CD14-positive monocyte (primary cell): Measurements from ENCODE around the gene AGBL5. TPM values are rescaled to one million over a fixed set of nuclear protein-coding genes. Genes with fewer than 3 reads are reported as not detected.

Experiments used
- DNase-seq, 3 donors: peaks; one replicate each; pipeline ENCODE4 v3.0.0-alpha.2; 2011 to 2022
- H2AFZ ChIP-seq: 2 replicates; pipeline ENCODE4 v1.6.0; 2012; ENCODE audit warnings: mild to moderate bottlenecking, low read depth, low read length, inconsistent platforms; ENCODE audit not compliant: insufficient read depth, poor library complexity, severe bottlenecking
- H3K27ac ChIP-seq, 2 donors: 1 replicate in 1 of 2; 2 replicates in 1 of 2; pipeline ENCODE4 v1.5.1; 2012 to 2013; ENCODE audit warnings: low read length in 2 of 2, control low read depth in 1 of 2, inconsistent platforms in 1 of 2, low read depth in 1 of 2, mild to moderate bottlenecking in 1 of 2
- H3K27me3 ChIP-seq, 2 donors: one replicate each; pipeline versions ENCODE4 v1.6.0 to v1.6.1; 2011 to 2013; ENCODE audit warnings: low read length in 2 of 2; ENCODE audit not compliant: control insufficient read depth in 2 of 2, insufficient read depth in 2 of 2
- H3K36me3 ChIP-seq, 2 donors: replicated peaks in 1 of 2; 1 replicate in 1 of 2; 2 replicates in 1 of 2; pipeline versions ENCODE4 v1.5.1 to v1.6.1; 2012 to 2013; ENCODE audit warnings: low read length in 2 of 2, control low read depth in 1 of 2, inconsistent platforms in 1 of 2, mild to moderate bottlenecking in 1 of 2; ENCODE audit not compliant: insufficient read depth in 2 of 2, control insufficient read depth in 1 of 2
- H3K4me1 ChIP-seq, 2 donors: 1 replicate in 1 of 2; 2 replicates in 1 of 2; pipeline versions ENCODE4 v1.5.1 to v1.6.1; 2012 to 2013; ENCODE audit warnings: low read length in 2 of 2, control low read depth in 1 of 2, inconsistent platforms in 1 of 2, mild to moderate bottlenecking in 1 of 2, moderate library complexity in 1 of 2; ENCODE audit not compliant: insufficient read depth in 2 of 2, control insufficient read depth in 1 of 2
- H3K4me2 ChIP-seq: replicated peaks from 2 replicates; pipeline ENCODE3; 2012; ENCODE audit warnings: low read length, moderate library complexity, mild to moderate bottlenecking; ENCODE audit not compliant: poor library complexity, severe bottlenecking; ENCODE audit errors: extremely low read depth
- H3K4me3 ChIP-seq, 3 experiments: fragments of 200-600 bp in 1 of 3; sonication (generic) in 1 of 3; replicated peaks in 1 of 3; 1 replicate in 2 of 3; 2 replicates in 1 of 3; pipeline ENCODE4 v1.5.1; 2011 to 2013; ENCODE audit warnings: low read length in 3 of 3, mild to moderate bottlenecking in 3 of 3, control low read depth in 2 of 3, low read depth in 2 of 3, inconsistent platforms in 1 of 3, moderate library complexity in 1 of 3
- H3K79me2 ChIP-seq: 2 replicates; pipeline ENCODE4 v1.6.0; 2012; ENCODE audit warnings: mild to moderate bottlenecking, control low read depth, inconsistent platforms, low read length, moderate library complexity; ENCODE audit not compliant: insufficient read depth
- H3K9ac ChIP-seq: 2 replicates; pipeline ENCODE4 v1.6.0; 2017; ENCODE audit warnings: low read length, mild to moderate bottlenecking; ENCODE audit not compliant: insufficient read depth, poor library complexity, severe bottlenecking
- H3K9me3 ChIP-seq, 2 donors: replicated peaks in 1 of 2; 1 replicate in 1 of 2; 2 replicates in 1 of 2; pipeline versions ENCODE4 v1.5.1 to v1.6.1; 2012 to 2013; ENCODE audit warnings: low read length in 2 of 2, control low read depth in 1 of 2; ENCODE audit not compliant: control insufficient read depth in 1 of 2, insufficient read depth in 1 of 2
- H4K20me1 ChIP-seq: 2 replicates; pipeline ENCODE4 v1.6.0; 2012; ENCODE audit warnings: mild to moderate bottlenecking, low read length, control low read depth, moderate library complexity; ENCODE audit not compliant: insufficient read depth
- H3K27ac Mint-ChIP-seq, 7 donors: one replicate each; pipeline ENCODE4 v1.8.0; 2020; ENCODE audit warnings: mild to moderate bottlenecking in 7 of 7, mixed read lengths in 7 of 7, moderate library complexity in 6 of 7, inconsistent platforms in 2 of 7
- H3K27me3 Mint-ChIP-seq, 3 donors: one replicate each; pipeline ENCODE4 v1.8.0; 2021 to 2022; ENCODE audit warnings: low read depth in 3 of 3, mild to moderate bottlenecking in 3 of 3, mixed read lengths in 3 of 3, moderate library complexity in 3 of 3, inconsistent platforms in 1 of 3
- H3K36me3 Mint-ChIP-seq, 2 donors: one replicate each; pipeline ENCODE4 v1.8.0; 2020; ENCODE audit warnings: mixed read lengths in 2 of 2, inconsistent platforms in 1 of 2, mild to moderate bottlenecking in 1 of 2
- H3K4me1 Mint-ChIP-seq: one replicate; pipeline ENCODE4 v1.8.0; 2020; ENCODE audit warnings: mild to moderate bottlenecking, mixed read lengths
- H3K4me3 Mint-ChIP-seq, 2 donors: one replicate each; pipeline ENCODE4 v1.8.0; 2020; ENCODE audit warnings: mild to moderate bottlenecking in 2 of 2, mixed read lengths in 2 of 2, moderate library complexity in 1 of 2
- H3K9me3 Mint-ChIP-seq, 7 donors: one replicate each; pipeline ENCODE4 v1.8.0; 2020 to 2022; ENCODE audit warnings: mixed read lengths in 7 of 7, mild to moderate bottlenecking in 6 of 7, moderate library complexity in 6 of 7, inconsistent platforms in 2 of 7
- WGBS: methylation state at CpG from one replicate; pipeline ENCODE4 v1.1.5; 2013; ENCODE audit warnings: missing lambda C conversion rate; ENCODE audit not compliant: insufficient coverage; 5-methylcytosine and 5-hydroxymethylcytosine counted together
- intact Hi-C, 2 donors: fragments of 100-400 bp; cut with micrococcal nuclease; formaldehyde crosslinking; loops; one replicate each; pipeline versions ENCODE4 v1.15.0 to v1.15.1; 2023
- polyA plus RNA-seq, 3 donors: library from polyadenylated mRNA; depleted of rRNA in 1 of 3; unstranded in 2 of 3; stranded (reverse) in 1 of 3; fragments of 300-500 nt in 2 of 3; fragments of >200 nt in 1 of 3; fragmentation: Illumina TruSeq in 2 of 3; gene quantifications; 1 replicate in 2 of 3; 2 replicates in 1 of 3; pipeline ENCODE4 v1.2.3, GENCODE V29; 2012 to 2021
- TF ChIP-seq, protein P1 (sequence below): fragments of 200-600 bp; IDR thresholded peaks from one replicate; pipeline ENCODE4 v1.8.0; 2022; ENCODE audit warnings: antibody characterized with exemption, mild to moderate bottlenecking

AGBL5 gene
- polyA plus RNA-seq, 3 donors = 4.4 to 4.8 (median 4.6) TPM

DNA sequence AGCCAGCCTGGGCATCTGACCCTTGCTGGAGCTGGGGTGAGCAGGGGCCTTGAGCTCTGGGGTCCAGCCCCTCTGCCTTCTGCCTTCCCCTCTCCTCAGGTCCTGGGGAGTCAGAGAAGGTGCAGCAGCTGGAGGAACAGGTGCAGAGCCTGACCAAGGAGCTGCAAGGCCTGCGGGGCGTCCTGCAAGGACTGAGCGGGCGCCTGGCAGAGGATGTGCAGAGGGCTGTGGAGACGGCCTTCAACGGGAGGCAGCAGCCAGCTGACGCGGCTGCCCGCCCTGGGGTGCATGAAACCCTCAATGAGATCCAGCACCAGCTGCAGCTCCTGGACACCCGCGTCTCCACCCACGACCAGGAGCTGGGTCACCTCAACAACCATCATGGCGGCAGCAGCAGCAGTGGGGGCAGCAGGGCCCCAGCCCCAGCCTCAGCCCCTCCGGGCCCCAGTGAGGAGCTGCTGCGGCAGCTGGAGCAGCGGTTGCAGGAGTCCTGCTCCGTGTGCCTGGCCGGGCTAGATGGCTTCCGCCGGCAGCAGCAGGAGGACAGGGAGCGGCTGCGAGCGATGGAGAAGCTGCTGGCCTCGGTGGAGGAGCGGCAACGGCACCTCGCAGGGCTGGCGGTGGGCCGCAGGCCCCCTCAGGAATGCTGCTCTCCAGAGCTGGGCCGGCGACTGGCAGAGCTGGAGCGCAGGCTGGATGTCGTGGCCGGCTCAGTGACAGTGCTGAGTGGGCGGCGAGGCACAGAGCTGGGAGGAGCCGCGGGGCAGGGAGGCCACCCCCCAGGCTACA lies 30.7 kb downstream of the AGBL5 start:
- Mint-ChIP-seq H3K27ac (peak overlapping the region; percentile 89 to 96 (median 94)), H3K36me3 (no peaks in the 10 kb centered on the region), H3K4me3 (no peak overlapping the region), H3K4me1 (peaks cover 51% of the 10 kb centered on the region), H3K27me3 (peaks cover 0 to 7% (median 2%) of the 10 kb centered on the region in 3 donors), H3K9me3 (no peaks in the 10 kb centered on the region)
- peak overlapping the region in 1 of 3 experiments; percentile 59 for H3K4me3 ChIP-seq
- no peak for DNase-seq
- peaks cover 53 to 62% of the 10 kb centered on the region in 2 donors for H3K4me1 ChIP-seq
- H4K20me1 ChIP-seq = no peaks in the 10 kb centered on the region
- no peaks in the 10 kb centered on the region for H3K36me3 ChIP-seq
- H3K27ac ChIP-seq = peak overlapping the region; percentile 67 to 84
- 91% methylated on average over 36 of the region's 38 CpGs for WGBS
- no peaks in the 10 kb centered on the region for H3K9me3 ChIP-seq
- TF ChIP-seq, protein P1, sequence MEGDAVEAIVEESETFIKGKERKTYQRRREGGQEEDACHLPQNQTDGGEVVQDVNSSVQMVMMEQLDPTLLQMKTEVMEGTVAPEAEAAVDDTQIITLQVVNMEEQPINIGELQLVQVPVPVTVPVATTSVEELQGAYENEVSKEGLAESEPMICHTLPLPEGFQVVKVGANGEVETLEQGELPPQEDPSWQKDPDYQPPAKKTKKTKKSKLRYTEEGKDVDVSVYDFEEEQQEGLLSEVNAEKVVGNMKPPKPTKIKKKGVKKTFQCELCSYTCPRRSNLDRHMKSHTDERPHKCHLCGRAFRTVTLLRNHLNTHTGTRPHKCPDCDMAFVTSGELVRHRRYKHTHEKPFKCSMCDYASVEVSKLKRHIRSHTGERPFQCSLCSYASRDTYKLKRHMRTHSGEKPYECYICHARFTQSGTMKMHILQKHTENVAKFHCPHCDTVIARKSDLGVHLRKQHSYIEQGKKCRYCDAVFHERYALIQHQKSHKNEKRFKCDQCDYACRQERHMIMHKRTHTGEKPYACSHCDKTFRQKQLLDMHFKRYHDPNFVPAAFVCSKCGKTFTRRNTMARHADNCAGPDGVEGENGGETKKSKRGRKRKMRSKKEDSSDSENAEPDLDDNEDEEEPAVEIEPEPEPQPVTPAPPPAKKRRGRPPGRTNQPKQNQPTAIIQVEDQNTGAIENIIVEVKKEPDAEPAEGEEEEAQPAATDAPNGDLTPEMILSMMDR = no peak
- H3K4me2 ChIP-seq = peak overlapping the region; percentile 70
- intact Hi-C loops = loop anchor here in 1 of 2 donors (2.0 kb wide), 1 partner anchor 49 kb away; the partner anchor contains the start of gene TMEM214
- peak overlapping the region; percentile 39 for H3K9ac ChIP-seq
- H3K79me2 ChIP-seq = peaks cover 5% of the 10 kb centered on the region
- no peaks in the 10 kb centered on the region for H3K27me3 ChIP-seq
- peak overlapping the region; percentile 61 for H2AFZ ChIP-seq

DNA sequence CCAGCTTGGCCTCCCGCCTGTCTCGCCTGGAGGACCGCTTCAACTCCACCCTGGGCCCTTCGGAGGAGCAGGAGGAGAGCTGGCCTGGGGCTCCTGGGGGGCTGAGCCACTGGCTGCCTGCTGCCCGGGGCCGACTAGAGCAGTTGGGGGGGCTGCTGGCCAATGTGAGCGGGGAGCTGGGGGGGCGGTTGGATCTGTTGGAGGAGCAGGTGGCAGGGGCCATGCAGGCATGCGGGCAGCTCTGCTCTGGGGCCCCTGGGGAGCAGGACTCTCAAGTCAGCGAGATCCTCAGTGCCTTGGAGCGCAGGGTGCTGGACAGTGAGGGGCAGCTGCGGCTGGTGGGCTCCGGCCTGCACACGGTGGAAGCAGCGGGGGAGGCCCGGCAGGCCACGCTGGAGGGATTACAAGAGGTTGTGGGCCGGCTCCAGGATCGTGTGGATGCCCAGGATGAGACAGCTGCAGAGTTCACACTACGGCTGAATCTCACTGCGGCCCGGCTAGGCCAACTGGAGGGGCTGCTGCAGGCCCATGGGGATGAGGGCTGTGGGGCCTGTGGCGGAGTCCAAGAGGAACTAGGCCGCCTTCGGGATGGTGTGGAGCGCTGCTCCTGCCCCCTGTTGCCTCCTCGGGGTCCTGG lies 31.4 kb downstream of the AGBL5 start:
- H3K4me1 Mint-ChIP-seq = peaks cover 54% of the 10 kb centered on the region
- no peak overlapping the region for H2AFZ ChIP-seq
- peaks cover 2 to 4% (median 3%) of the 10 kb centered on the region in 3 donors for H3K27me3 Mint-ChIP-seq
- H3K79me2 ChIP-seq = peaks cover 5% of the 10 kb centered on the region
- peaks cover 55 to 66% of the 10 kb centered on the region in 2 donors for H3K4me1 ChIP-seq
- intact Hi-C loops = no loop called here
- H3K9me3 ChIP-seq = no peaks in the 10 kb centered on the region
- DNase-seq = no peak
- H3K4me2 ChIP-seq = no peak overlapping the region
- no peaks in the 10 kb centered on the region for H4K20me1 ChIP-seq
- H3K36me3 ChIP-seq = no peaks in the 10 kb centered on the region
- no peaks in the 10 kb centered on the region for H3K36me3 Mint-ChIP-seq
- TF ChIP-seq, protein P1 = no peak
- no peak overlapping the region for H3K4me3 Mint-ChIP-seq
- peak overlapping the region in 1 of 7 donors; percentile 33 for H3K27ac Mint-ChIP-seq
- H3K27me3 ChIP-seq = no peaks in the 10 kb centered on the region
- no peak overlapping the region for H3K4me3 ChIP-seq
- WGBS = 90% methylated on average over 26 of the region's 27 CpGs
- H3K9me3 Mint-ChIP-seq = no peaks in the 10 kb centered on the region
- H3K27ac ChIP-seq = peak overlapping the region in 1 of 2 donors; percentile 84
- no peak overlapping the region for H3K9ac ChIP-seq
